Vagina (tissue), 2 donors: ENCODE measurements around the gene MRPL33.

Experiments
- CTCF ChIP-seq, 3 experiments: fragments of 450-650 bp in 2 of 3; fragments of 200-600 bp in 1 of 3; sonication (generic) in 1 of 3; IDR thresholded peaks; one replicate each; pipeline ENCODE4 v1.5.1; 2017 to 2019; ENCODE audit warnings: antibody characterized with exemption in 3 of 3, mild to moderate bottlenecking in 2 of 3, moderate library complexity in 2 of 3
- POLR2A ChIP-seq, 2 donors: fragments of 450-650 bp; IDR thresholded peaks; one replicate each; pipeline ENCODE4 v1.6.1; 2017; ENCODE audit warnings: antibody characterized with exemption in 2 of 2, mild to moderate bottlenecking in 2 of 2, moderate library complexity in 2 of 2

DNA sequence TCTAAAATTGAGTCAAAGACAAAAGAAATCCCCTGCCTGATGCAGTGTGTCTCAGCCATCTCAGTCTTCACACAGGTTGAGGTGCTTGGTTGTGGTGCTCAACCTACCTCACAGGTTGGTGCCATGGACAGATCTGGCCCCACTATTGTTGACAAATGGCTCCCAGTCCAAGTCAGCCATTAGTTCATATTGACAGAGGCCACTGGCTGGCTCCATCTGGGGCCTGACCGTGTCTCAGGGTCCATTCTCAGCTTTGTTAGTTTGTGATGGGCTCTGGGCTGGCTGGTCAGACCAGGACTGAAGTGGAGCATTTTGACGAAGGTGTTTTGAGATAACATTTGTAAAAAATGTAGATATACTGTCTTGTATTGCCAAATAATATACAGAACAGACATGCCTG, 36.9 kb downstream of the MRPL33 start:
- TF ChIP-seq POLR2A (IDR thresholded peaks at IDR 0.05) (no peak), CTCF (IDR thresholded peaks at IDR 0.05) (no peak)
